Mammary epithelial cell (primary cell): ENCODE measurements around the gene BARX1.

ENCODE experiments used
- EZH2 ChIP-seq: IDR thresholded peaks from 2 replicates; pipeline ENCODE4 v1.6.1; 2012; ENCODE audit warnings: low read length, inconsistent platforms, borderline replicate concordance
- TF ChIP-seq, protein P1 (sequence below), 2 donors: IDR thresholded peaks in 1 of 2; conservative IDR thresholded peaks in 1 of 2; 2 replicates each; pipeline ENCODE4 v1.5.1; 2011 to 2012; ENCODE audit warnings: inconsistent platforms in 2 of 2, low read length in 2 of 2, mild to moderate bottlenecking in 2 of 2, control low read depth in 1 of 2, low read depth in 1 of 2; ENCODE audit not compliant: insufficient read depth in 1 of 2; ENCODE audit errors: extremely low read depth in 1 of 2

DNA sequence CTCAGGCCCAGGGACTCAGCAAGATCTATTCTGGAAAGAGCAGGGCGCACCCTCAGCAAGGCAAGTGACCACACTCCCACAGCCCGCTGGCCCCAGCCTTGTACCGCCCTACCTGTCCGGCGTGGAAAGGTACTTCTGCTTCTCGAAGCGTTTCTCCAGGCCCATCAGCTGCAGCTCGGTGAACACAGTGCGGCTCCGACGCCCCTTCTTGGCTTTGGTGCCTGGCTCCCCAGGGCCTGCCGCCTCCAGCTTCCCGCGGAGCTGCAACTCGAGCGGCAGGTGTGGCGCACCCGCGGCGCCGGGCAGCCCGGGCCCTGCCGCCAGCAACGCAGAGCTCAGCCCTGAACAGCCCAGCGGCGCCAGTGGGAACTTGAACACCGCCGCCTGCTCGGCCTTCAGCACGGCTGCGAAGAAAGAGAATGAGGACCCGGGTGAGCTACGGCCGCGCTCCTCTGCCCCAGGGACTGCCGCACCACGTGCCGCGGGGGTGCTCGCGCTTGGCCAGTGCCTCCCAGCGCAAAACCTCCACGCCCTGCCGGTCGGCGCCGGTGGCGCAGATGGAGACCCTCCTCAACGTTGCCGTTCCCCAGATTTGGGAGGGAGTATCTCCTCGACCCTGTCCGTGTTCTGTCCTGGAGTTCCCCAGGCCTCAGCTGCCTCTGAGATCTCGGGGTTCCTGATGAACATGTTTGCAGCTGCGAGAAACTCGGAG, 2.2 kb downstream of the BARX1 start:
- TF ChIP-seq, protein P1, sequence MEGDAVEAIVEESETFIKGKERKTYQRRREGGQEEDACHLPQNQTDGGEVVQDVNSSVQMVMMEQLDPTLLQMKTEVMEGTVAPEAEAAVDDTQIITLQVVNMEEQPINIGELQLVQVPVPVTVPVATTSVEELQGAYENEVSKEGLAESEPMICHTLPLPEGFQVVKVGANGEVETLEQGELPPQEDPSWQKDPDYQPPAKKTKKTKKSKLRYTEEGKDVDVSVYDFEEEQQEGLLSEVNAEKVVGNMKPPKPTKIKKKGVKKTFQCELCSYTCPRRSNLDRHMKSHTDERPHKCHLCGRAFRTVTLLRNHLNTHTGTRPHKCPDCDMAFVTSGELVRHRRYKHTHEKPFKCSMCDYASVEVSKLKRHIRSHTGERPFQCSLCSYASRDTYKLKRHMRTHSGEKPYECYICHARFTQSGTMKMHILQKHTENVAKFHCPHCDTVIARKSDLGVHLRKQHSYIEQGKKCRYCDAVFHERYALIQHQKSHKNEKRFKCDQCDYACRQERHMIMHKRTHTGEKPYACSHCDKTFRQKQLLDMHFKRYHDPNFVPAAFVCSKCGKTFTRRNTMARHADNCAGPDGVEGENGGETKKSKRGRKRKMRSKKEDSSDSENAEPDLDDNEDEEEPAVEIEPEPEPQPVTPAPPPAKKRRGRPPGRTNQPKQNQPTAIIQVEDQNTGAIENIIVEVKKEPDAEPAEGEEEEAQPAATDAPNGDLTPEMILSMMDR (conservative IDR thresholded peaks at IDR 0.05 in 1 of 2, IDR thresholded peaks at IDR 0.05 in 1 of 2; ENCODE audit: extremely low read depth in 1 of 2, insufficient read depth in 1 of 2, low read depth in 1 of 2, low read length in 2 of 2), result no peak
- TF ChIP-seq EZH2, result peak; percentile 26
